Loucy (cell line): ENCODE results near the gene THEM4.
"Not testable (repeated sequence)": the region's sequence is repeated elsewhere in the genome, so short reads cannot be mapped to it uniquely, and the experiment has no call there.

Experiments used
- H2AFZ ChIP-seq: fragments of 200-600 bp; sonication (generic); 2 replicates; pipeline ENCODE4 v1.6.0; 2016; ENCODE audit warnings: antibody characterized with exemption, mild to moderate bottlenecking, low read length, moderate library complexity
- H3F3A ChIP-seq: fragments of 200-600 bp; 2 replicates; pipeline ENCODE4 v1.6.0; 2016; ENCODE audit warnings: antibody characterized with exemption, low read depth, mild to moderate bottlenecking
- H3K27me3 ChIP-seq: fragments of 200-600 bp; sonication (generic); 2 replicates; pipeline ENCODE4 v1.6.1; 2014; ENCODE audit warnings: low read length, mild to moderate bottlenecking; ENCODE audit not compliant: insufficient read depth, poor library complexity, severe bottlenecking
- H3K36me3 ChIP-seq: fragments of 200-600 bp; sonication (generic); 2 replicates; pipeline ENCODE4 v1.6.1; 2016; ENCODE audit warnings: low read length; ENCODE audit not compliant: insufficient read depth
- H3K4me1 ChIP-seq: fragments of 200-600 bp; sonication (generic); 2 replicates; pipeline ENCODE4 v1.5.1; 2014; ENCODE audit warnings: low read length, mild to moderate bottlenecking; ENCODE audit not compliant: insufficient read depth, poor library complexity, severe bottlenecking
- H3K4me2 ChIP-seq: fragments of 200-600 bp; sonication (generic); 2 replicates; pipeline ENCODE4 v1.6.0; 2014; ENCODE audit warnings: antibody characterized with exemption, low read length, low read depth, mild to moderate bottlenecking; ENCODE audit not compliant: poor library complexity, severe bottlenecking
- H3K4me3 ChIP-seq: fragments of 200-600 bp; sonication (generic); 2 replicates; pipeline ENCODE4 v1.5.1; 2014; ENCODE audit warnings: low read length, mild to moderate bottlenecking, mixed read lengths; ENCODE audit not compliant: poor library complexity, severe bottlenecking
- H3K79me2 ChIP-seq: fragments of 200-600 bp; sonication (generic); 2 replicates; pipeline ENCODE4 v1.6.1; 2014; ENCODE audit warnings: low read length; ENCODE audit not compliant: insufficient read depth
- H3K9ac ChIP-seq: fragments of 200-600 bp; sonication (generic); 2 replicates; pipeline ENCODE4 v1.6.0; 2014; ENCODE audit warnings: mild to moderate bottlenecking, low read depth, low read length, moderate library complexity; ENCODE audit not compliant: poor library complexity, severe bottlenecking
- H3K9me2 ChIP-seq: fragments of 200-600 bp; sonication (generic); replicated peaks from 2 replicates; pipeline ENCODE4 v1.6.1; 2016; ENCODE audit warnings: low read depth, low read length, mixed read lengths
- H3K9me3 ChIP-seq: fragments of 200-600 bp; sonication (generic); 2 replicates; pipeline ENCODE4 v1.6.1; 2014; ENCODE audit warnings: mild to moderate bottlenecking, antibody characterized with exemption, low read length, low read depth; ENCODE audit not compliant: insufficient read depth
- H4K20me1 ChIP-seq: fragments of 200-600 bp; sonication (generic); 2 replicates; pipeline ENCODE4 v1.6.0; 2014; ENCODE audit warnings: antibody characterized with exemption, low read length, mild to moderate bottlenecking; ENCODE audit not compliant: insufficient read depth, poor library complexity, severe bottlenecking
- EZH2phosphoT487 ChIP-seq: fragments of 200-600 bp; IDR thresholded peaks from 2 replicates; pipeline ENCODE4 v1.6.1; 2018; ENCODE audit warnings: antibody characterized with exemption, mild to moderate bottlenecking, moderate library complexity, borderline replicate concordance
- TF ChIP-seq, protein P1 (sequence below): fragments of 200-600 bp; sonication (generic); conservative IDR thresholded peaks from 2 replicates; pipeline ENCODE4 v1.5.1; 2014; ENCODE audit warnings: mild to moderate bottlenecking, antibody characterized with exemption, low read length

Gene THEM4

DNA sequence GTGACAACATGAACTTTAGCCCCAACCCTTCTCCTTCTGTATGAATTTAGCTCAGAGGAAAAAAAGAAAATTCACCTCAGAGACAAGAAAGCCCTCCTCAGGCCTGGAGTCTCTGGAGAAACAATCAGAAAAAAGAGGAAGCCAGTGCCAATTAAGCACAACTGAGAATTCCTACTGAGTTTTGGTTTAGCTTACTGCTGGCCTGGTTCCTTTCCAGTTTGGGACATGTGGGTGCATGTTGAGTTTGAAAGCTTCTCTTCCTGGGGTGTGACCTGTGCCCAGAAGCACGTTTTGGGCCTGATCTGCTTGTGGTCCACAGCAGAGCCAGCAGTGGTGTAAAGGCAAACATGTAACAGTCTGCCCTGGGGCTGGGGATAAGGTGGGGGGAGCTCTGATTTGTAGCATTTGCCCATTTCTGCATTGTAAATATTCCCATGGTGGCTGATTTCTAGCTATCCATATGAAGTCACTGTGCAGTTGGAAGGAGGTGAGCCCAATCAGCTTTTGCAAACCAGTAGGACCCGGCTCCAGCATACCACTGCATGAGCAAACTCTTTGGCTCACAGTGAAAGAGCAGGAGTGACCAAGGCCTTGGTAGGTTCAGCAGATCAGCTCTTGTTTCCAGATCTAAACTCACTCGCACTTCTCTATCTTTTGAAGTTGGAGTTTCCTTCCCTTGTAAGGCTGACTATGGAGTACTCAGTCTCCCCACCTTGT is 51.1 kb downstream of the THEM4 start:
- TF ChIP-seq, protein P1, sequence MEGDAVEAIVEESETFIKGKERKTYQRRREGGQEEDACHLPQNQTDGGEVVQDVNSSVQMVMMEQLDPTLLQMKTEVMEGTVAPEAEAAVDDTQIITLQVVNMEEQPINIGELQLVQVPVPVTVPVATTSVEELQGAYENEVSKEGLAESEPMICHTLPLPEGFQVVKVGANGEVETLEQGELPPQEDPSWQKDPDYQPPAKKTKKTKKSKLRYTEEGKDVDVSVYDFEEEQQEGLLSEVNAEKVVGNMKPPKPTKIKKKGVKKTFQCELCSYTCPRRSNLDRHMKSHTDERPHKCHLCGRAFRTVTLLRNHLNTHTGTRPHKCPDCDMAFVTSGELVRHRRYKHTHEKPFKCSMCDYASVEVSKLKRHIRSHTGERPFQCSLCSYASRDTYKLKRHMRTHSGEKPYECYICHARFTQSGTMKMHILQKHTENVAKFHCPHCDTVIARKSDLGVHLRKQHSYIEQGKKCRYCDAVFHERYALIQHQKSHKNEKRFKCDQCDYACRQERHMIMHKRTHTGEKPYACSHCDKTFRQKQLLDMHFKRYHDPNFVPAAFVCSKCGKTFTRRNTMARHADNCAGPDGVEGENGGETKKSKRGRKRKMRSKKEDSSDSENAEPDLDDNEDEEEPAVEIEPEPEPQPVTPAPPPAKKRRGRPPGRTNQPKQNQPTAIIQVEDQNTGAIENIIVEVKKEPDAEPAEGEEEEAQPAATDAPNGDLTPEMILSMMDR = no peak
- TF ChIP-seq EZH2phosphoT487 = no peak
- H3K4me2 ChIP-seq = no peak overlapping the region
- no peaks in the 10 kb centered on the region for H4K20me1 ChIP-seq
- H3K9me3 ChIP-seq = no peaks in the 10 kb centered on the region
- no peak overlapping the region for H3K9ac ChIP-seq
- H3K79me2 ChIP-seq = no peaks in the 10 kb centered on the region
- H2AFZ ChIP-seq = no peak overlapping the region
- no peaks in the 10 kb centered on the region for H3K36me3 ChIP-seq
- no peaks in the 10 kb centered on the region for H3K27me3 ChIP-seq
- no peaks in the 10 kb centered on the region for H3K4me1 ChIP-seq
- H3F3A ChIP-seq = no peaks in the 10 kb centered on the region
- H3K9me2 ChIP-seq = no peaks in the 10 kb centered on the region
- H3K4me3 ChIP-seq = no peak overlapping the region

DNA sequence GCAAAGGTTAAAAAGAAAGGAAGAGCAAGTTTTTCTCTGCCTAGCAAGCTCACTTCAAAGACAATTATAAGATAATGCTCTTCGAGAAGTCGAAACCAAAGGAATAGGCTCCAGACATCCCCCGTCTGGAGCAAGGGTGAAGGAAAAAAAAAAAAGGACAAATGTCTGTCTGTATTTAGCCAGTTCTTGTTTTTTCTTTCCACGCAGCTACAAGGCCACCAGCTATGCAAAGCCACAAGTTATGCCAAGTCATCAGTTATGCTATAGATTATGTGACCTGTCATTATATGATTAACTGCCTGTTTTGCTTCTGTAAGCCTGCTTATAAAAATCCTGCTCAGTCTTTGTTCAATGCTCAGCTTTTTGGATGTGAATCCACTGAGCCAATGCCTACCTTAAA is 53.4 kb downstream of the THEM4 start:
- no peaks in the 10 kb centered on the region for H3F3A ChIP-seq
- no peak overlapping the region for H2AFZ ChIP-seq

DNA sequence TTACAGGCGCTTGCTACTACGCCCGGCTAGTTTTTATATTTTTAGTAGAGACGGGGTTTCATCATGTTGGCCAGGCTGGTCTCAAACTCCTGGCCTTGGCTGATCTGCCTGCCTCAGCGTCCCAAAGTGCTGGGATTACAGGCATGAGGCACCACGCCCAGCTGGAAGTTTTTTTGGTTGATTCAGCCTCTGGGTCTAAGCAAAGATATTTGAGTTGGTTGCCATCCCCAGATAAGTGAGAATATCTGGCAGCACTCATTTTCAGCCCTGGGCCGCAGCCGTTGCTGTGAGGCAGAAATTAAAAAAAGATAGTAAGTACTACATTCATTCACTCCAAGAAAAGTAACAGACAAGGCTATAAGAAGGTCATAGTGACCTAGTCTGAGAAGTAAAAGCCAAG is 53.8 kb downstream of the THEM4 start:
- H4K20me1 ChIP-seq, H3K9ac ChIP-seq, H3K27me3 ChIP-seq, H3K9me2 ChIP-seq, H3K79me2 ChIP-seq, H2AFZ ChIP-seq, H3K4me3 ChIP-seq, H3F3A ChIP-seq, H3K9me3 ChIP-seq, H3K4me1 ChIP-seq, H3K4me2 ChIP-seq, H3K36me3 ChIP-seq: not testable (repeated sequence)

More for the DNA sequence above, 53.4 kb downstream of the THEM4 start:
- TF ChIP-seq, protein P1 = no peak
- TF ChIP-seq EZH2phosphoT487 = no peak
- no peak overlapping the region for H3K9ac ChIP-seq
- no peaks in the 10 kb centered on the region for H3K79me2 ChIP-seq
- no peak overlapping the region for H3K4me3 ChIP-seq
- H3K36me3 ChIP-seq = no peaks in the 10 kb centered on the region
- H3K9me2 ChIP-seq = no peaks in the 10 kb centered on the region
- no peaks in the 10 kb centered on the region for H3K4me1 ChIP-seq
- no peak overlapping the region for H3K4me2 ChIP-seq
- H4K20me1 ChIP-seq = no peaks in the 10 kb centered on the region
- no peaks in the 10 kb centered on the region for H3K27me3 ChIP-seq
- no peaks in the 10 kb centered on the region for H3K9me3 ChIP-seq

DNA sequence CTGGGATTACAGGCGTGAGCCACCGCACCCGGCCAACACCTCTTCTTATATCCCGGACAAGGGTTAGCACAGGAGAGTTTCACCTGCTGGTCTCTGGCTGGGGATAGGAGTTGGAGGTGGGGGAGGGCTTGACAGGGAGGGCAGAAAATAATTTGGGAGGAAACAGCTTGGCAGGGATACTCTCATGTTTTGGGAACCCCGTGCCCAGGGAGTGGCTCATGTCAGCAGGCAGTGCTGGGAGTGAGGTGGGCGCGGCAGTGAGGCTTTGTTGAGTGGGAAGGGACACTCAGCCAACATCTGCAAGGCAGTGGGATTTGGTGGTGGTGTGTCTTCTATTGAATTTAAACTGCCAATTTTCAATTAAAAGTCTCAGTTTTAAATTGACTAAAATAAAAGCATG is 54.7 kb downstream of the THEM4 start:
- Histone ChIP-seq H3K4me1 (no peaks in the 10 kb centered on the region), H3K4me3 (no peak overlapping the region), H4K20me1 (no peaks in the 10 kb centered on the region), H3F3A (no peaks in the 10 kb centered on the region), H3K27me3 (no peaks in the 10 kb centered on the region), H3K9me3 (no peaks in the 10 kb centered on the region), H3K36me3 (no peaks in the 10 kb centered on the region), H3K79me2 (no peaks in the 10 kb centered on the region), H3K9ac (no peak overlapping the region), H3K9me2 (no peaks in the 10 kb centered on the region), H2AFZ (no peak overlapping the region), H3K4me2 (no peak overlapping the region)
- TF ChIP-seq EZH2phosphoT487 = no peak
- TF ChIP-seq, protein P1 = no peak
